Activated T-cell treated with anti-CD3 and anti-CD28 coated beads for 4 hours (primary cell): Measurements from ENCODE around the gene SFI1.
A peak's percentile ranks its signal among the peaks of the same experiment; 100 is the strongest.

Source experiments
- DNase-seq: peaks from one replicate; pipeline ENCODE4 v3.0.0-alpha.2; 2020

The SFI1 gene

DNA sequence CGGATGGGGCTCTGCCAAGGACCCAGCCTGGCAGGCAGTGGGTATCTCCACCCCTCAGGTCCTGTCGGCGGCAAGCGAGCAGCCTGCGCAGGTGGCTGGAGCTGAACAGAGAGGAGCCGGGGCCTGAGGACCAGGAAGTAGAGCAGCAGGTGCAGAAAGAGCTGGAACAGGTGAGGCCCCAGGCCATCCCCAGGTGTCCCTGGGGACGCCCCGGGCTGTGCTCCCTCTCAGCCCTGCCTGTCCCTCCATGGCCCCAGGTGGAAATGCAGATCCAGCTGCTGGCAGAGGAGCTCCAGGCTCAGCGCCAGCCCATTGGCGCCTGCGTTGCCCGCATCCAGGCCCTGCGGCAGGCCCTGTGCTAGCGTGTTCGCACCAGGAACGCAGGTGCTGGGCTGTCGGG is 121.7 kb downstream of the SFI1 start:
- no peak for DNase-seq

DNA sequence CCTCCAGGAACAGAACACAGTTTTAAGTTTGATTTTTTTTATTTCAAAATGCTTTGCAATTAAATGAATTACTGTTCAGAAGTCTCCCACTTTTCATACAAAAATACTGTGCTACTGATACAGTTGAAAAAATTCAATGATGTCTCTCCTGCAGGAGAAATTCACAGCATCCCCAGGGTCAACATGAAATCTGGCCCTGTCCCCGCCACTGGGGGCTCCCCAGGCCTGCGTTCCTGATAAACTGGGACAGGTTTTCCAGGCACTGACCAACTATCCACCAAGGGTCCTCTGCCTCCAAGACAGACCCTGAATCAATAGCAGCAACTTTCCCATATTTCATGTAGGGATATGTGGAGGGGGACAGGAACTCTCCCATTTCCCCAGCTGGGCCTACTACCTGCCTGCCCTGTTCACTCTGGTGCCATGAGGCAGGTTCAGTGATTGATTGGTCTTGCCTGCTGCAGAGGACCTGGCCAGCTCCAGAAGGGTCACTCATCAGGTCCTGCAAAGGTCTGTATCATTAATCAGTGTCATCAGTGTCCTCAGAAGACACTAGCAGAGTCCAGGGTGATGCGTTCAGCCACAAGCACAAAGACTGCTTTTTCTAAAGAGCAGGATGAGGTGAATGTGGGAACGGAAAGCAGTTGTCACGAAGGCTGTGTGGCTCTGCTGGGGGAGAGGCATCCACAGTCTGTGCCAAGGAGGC is 122.3 kb downstream of the SFI1 start:
- DNase-seq: no peak

GRCh38 chr22:31619611-31620300 is 123.4 kb downstream of the SFI1 start:
- no peak for DNase-seq

DNA sequence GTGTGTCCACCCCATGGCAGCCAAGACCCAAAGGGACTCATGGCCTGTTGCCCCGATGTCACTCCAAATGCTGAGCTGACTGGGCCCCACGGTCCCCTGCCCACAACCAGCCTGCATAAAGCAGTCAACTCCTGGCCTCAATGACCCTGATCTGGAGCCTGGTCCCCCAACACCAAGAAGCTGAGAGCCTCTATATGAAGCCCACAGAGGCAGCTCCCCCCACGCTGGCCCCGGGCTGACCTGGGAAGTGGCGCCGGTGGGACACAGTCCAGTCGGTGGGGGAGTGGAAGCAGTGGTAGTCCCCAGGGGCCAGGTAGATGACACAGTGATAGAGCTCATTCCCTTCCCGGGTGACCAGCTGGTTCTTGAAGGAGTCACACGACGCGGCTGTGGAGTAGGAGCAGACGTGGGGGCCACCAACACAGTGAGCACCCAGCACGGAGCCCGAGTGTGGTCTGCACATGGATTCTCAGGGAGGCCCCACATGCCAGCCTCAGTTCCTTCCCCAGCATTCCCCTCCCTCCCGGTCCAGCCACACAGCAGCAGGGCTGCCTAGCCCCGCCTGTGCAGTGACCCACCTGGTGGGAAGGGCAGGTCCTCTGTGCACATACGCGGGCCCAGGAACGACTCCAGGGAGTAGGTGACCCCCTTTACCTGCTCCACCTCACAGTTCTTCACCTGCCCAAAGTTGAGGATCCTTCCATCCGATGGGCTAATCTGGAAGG is 124.6 kb downstream of the SFI1 start:
- no peak for DNase-seq

- no peak for DNase-seq
Measured at GRCh38 chr22:31621507-31622124, 125.3 kb downstream of the SFI1 start.

DNA sequence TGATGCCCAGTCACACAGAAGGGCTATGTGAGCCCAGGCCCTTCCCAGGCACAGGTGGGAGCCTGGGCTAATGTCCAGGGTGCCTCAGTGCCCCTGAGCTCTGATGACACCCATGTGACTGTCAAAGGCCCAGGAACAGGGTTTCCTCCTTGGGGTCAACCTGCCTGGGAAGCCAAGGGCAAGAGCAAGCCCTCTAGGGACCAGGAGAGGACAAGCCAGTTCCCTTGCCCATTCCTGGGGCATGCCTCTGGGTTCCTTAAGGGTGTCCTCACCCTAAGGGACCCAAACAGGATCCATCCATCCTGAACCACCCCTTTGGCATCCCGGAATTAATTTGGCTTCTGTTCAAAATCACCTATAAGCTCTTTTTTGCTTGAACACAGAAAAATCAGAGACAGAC is 126.6 kb downstream of the SFI1 start:
- DNase-seq: no peak

GRCh38 chr22:31623592-31624304 is 127.4 kb downstream of the SFI1 start:
- no peak for DNase-seq

DNA sequence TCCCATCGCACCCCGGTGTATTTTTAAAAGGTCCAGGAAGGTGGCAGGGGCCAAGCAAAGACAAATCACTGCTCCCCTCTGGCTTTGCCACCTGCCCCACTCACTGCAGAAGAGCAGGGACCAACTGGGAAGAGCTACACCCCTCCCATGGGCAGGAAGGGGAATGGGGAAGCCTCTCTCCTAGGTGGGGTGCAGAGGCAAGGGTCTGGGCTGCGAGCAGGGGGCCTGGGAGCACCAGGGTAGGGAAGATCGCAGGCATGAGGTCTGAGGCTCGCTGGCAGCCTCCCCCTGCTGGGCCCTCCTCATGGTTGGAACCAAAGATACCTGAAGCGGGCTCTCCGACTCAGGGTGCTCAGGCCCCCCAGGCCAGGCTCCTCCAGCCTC is 128.9 kb downstream of the SFI1 start:
- DNase-seq: no peak

GRCh38 chr22:31625661-31626426 is 129.5 kb downstream of the SFI1 start:
- no peak for DNase-seq

DNA sequence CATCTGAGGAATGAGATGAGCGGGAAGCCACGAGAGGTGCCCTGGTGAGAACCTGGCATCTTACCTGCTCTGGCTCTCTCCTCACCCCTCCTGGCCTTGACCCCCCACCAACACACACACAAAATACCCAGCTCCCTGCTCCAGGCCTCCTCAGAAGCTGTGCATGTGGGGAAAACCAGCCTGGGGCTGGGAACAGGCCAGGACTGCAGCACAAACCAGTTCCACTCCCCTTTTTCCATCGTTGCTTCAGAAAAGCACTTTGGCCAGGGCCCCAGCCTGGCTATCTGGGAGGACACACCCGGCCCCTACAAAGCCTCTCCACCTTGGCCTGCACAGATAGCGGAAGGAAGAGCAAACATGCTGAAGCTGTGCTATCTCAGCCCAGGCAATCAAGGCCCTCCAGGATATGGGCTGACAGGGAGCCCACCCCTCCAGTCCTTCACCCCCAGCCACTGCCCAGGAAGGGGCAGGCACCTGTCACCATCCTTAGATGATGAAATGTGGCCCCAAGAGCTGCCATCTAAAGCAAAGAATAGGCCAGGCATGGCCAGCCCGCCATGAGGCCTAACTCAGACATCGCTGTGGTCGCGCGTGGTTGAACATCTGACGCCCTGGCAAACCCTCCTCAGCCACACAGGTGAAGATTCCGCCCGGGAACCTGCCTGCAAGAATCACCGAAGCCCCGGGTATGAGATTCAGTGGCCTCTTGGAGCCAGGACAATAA is 130.3 kb downstream of the SFI1 start:
- no peak for DNase-seq

- DNase-seq: no peak
Measured at GRCh38 chr22:31627223-31627731, 130.9 kb downstream of the SFI1 start.

DNA sequence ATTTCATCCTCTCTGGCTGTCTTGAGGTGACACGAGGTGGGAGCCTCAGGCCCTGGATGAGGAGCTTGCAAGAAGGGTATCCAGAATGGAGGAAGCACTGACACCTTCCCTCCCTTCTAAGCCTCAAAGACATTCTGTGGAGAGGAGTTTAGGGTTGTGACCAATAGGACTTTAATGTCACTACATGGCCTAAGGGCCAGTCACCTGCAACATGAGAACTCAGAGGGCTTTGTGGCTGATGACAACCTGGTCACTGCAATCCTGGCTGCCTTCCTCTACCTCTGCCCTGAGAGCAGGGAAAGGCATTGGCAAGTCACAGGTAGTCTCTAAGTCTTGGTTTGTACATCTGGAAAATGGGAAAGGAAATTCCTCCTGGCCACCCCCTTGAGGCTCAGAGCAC is 132.0 kb downstream of the SFI1 start:
- no peak for DNase-seq

GRCh38 chr22:31628969-31629708 is 132.8 kb downstream of the SFI1 start:
- DNase-seq: peak; percentile 26

GRCh38 chr22:31629741-31630184 is 133.4 kb downstream of the SFI1 start:
- no peak for DNase-seq

DNA sequence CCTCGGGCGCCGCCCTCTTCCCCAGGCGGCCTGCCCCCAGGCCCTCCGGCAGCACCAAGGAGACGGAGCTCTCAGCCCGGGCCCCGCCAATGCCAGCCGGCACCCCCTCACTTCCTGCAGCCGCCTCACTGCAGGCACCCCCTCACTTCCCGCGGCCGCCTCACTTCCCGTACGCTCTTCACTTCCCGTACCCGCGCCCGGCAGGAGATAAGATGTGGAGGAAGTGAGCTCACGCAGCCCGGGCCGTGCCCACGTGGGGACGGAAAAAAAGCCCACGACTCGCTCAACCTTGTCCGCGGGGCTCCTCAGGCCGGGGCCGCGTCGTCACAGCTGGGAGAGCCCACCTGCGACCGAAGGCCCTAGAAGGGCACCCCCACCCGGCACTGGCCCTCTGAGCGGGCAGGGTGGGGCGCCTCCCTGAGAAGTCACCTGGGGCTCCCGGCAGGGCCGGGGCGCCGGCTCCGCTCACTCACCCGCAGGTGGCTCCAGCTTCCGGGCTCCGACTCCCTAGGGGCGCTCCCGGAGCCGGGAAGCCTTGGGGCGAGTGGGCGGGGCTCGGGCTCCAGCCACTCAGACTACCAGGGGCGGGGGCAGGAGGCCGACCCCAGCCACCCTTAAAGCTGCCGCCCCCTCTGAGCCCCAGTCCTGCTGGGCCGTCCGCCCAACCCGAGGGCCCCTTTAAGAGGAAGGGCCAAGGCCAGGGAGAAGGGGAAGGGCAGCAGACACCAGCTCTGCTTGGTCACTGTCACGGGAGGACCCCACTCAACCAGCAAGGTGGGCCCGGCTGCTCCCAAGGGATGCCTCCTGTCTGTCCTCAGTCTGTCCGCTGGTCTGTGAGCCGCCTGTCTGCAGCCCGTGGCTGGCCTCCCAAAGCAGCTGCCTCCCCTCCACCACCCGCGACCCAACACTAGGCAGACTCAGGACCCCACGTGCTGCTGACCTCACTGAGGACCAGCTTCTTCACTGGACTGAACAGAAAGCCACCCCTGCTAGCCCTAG is 134.3 kb downstream of the SFI1 start:
- DNase-seq: peak; percentile 77

DNA sequence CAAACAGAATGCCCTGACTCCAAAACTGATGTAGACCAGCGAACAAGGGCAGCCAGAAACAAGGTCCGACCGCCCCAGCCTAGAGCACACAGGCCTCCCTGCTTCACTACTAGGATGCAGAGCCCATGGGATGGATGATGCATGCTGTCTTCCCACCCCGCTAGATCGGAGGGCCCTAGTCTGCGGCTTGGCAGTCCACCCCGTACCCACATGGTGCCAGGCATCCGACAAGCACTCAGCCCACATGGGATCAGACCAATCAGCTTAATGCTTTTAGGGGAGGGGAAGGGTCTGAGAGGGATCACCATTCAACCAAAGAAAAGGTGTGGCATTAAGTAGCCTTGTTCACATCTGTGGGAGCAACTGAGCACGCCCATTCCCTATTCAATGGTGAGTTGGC is 135.1 kb downstream of the SFI1 start:
- DNase-seq: no peak

DNA sequence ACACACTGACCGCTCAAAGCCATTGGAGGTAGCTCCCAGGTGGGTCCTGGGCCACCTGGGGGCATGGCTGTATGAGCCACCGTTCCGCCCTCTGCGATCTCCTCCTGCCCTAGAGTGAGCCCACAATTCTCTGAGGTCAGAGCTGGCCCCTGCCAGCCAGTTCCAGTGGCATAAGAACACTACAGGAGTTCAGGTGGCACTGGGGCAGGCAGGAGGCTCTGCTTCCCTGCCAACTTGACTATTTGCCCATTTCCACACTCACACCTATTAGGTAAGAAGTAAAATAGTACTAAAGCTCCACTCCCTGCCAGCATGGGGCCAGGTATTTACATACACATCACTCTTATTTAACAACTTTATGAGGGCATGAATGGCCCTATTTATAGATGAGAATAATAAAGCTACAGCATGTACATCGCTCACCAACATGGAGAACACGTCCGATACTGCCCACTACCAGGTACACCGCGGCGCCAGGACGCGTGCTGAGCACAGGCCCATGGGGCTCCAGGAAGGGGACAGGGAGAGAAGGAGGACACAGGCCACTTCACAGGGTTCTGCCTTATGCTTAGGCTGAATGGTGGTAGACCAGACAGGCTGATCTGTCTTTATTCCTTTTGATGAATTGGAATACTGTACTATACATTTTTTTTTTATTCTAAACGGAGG is 139.4 kb downstream of the SFI1 start:
- DNase-seq: no peak

- no peak for DNase-seq
Measured at GRCh38 chr22:31637447-31637890, 141.1 kb downstream of the SFI1 start.
